Stimulated activated CD4-positive, alpha-beta T cell treated with anti-CD3 and anti-CD28 coated beads, TNF-alpha, amount 100 ng/mL, for 24 hours (primary cell): ENCODE data around the gene PTS.

ENCODE experiments used
- DNase-seq, 3 experiments: peaks; one replicate each; pipeline ENCODE4 v3.0.0-alpha.2; 2020; ENCODE audit warnings: low read depth in 3 of 3

The PTS gene

DNA sequence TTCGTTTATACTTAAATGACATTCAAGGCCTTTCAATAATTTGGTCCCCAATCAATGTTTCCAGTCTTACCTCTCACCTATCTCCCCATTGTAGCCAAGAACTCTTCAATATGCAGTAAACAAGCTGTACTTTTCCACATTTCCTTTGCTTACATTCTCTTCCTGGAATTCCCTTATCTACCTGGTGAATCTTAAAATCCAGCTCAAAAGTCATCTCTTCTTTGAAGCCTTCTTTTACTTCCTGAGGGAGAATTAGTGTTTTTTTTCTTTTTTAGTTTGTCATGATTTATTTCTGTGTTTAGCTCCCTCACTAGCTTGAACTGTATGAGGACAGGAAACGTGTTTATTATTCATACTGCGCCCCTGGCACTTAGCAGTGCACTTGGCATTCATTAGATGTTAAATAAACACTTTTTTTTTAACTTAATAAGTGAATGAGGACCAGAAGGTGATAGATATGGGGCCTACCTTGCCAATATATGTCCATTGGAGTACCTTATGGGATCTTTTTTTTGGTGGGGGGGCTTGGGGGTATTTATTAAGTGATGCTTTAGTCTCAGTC lies 4.9 kb upstream of the PTS start:
- DNase-seq: no peak

DNA sequence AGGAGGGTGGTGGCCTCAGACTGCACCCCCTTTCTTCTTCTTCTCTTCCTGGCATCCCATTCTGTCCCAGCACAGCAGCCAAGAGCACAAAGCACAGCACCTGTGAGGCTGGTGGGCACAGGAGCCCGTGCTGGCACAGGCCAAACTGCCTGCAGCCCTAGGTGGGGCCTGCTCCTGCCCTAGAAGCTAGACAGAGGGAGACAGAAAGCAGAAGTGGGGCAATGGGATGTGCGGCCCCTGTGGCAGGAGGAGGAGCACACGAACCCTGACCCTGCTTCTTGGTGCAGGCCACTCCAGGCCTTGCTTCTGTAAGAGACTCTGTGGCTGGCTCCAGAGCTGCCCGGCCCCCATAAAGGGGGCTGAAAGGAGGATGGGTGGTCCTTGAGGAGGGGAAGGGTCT lies 3.9 kb upstream of the PTS start:
- DNase-seq: no peak

DNA sequence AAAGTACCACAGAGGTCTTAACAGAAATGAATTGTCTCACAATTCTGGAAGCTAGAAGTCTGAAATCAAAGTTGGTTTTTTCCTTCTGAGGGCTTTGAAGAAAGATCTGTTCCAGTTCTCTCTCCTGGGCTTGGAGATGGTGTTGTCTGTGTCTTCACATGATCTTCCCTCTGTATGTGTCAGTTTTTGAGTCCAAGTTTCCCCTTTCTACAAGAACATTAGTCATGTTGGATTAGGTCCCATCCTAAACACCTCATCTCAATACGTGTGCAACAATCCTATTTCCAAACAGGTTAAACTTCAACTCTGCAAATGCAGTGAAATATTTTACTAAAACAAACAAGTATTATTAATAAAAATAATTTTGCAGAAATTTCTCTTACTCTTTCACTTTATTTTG lies 3.1 kb upstream of the PTS start:
- no peak for DNase-seq

DNA sequence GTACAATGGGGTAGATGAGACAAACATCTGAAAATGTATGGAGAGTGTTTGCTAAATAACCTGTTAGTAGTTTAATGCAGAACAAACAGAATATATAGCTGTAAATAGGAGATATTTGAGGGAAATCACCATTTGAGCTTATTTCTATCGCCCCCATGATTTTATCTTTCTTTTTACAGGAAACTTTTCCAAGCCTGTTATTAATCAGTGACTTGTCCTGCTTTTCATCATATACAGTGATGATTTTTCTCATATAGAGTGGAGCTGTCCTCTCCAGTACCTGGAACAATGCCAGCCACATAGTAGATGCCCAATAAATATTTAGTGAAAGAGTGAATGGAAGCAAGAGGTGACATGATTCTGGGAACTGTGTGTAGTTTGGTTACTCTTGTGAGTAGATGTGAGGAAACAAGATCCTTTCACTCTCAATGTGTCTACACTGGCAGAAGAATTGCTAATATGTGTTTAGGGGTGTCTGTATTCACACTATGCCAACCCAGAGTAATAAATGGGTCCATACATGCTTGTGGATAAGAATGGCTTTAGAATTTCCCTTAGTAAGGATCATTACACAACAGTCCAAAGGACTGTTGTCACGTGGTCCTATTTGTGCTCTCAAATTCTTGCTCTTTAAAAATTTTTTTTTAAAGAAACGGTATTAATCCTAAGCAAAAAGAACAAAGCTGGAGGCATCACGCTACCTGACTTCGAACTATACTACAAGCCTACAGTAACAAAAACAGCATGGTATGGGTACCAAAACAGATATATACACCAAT lies 2.3 kb upstream of the PTS start:
- DNase-seq: no peak

DNA sequence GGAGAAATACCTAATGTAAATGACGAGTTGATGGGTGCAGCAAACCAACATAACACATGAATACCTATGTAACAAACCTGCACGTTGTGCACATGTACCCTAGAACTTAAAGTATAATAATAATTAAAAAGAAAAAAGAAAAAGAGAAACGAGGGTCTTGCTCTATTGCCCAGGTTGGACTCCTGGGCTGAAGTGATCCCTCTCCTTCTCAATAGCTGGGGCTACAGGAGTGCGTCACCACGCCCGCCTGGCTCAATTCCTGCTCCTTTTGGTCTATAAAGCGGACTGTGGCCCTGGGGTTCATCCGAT lies 521 bp upstream of the PTS start:
- no peak for DNase-seq

DNA sequence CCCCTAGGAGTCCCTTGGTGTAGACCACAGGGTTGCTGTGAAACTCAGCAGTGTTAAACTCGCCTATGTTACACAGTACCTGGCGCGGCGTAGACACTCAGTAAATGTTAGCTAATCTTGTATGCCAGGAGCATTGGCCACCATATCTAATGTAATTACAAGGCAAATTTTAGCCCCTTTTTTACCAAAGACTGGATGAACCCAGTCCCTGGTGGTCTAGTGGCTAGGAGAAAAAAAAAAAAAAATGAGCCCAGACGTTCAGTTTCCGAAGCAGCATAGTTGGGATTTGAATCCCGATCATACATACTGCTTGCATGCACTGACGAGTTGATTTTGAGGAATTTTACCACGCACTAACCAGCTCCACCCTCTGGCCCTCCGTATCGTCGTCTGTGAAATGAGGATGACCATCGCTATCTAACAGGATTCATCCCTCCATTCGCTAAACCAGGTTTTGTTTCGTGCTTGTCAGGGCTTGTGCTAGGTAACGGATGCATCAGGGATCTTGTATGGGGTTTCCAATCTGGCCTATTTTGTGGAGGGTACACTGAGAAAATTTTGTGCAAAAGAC lies 688 bp downstream of the PTS start:
- no peak for DNase-seq

DNA sequence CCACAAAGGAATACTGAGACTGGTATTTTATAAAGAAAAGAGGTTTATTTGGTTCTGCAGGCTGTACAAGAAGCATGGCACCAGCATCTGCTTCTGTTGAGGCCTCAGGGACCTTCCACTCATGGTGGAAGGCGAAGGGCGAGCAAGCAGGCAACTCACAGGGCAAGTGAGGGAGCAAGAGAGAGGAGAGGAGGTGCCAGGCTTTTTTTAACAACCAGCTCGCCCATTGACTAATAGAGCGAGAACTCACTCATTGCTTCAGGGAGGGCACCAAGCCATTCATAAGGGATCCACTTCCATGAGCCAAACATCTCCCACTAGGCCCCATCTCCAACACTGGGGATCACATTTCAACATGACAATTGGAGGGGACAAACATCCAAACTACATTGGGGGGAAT lies 1.2 kb downstream of the PTS start:
- no peak for DNase-seq

DNA sequence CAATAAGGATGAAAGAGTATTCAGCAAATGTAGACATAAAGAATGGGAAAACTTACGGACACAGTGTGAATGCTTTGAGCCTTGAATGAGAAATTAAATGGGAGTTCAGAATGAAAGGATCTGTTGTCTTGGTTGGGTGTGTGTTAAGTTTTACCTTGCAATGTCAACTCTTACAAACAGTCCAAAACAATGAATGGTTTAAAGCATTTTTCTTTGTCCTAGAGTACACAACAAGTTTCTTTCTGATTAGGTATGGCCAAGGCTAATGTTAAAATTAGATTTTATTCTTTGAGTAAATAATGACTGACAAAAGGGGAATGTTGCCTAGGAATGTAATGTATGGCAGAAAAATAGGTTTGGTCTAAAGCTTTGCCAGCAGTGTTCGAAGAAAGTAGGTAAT lies 2.5 kb downstream of the PTS start:
- DNase-seq: no peak

DNA sequence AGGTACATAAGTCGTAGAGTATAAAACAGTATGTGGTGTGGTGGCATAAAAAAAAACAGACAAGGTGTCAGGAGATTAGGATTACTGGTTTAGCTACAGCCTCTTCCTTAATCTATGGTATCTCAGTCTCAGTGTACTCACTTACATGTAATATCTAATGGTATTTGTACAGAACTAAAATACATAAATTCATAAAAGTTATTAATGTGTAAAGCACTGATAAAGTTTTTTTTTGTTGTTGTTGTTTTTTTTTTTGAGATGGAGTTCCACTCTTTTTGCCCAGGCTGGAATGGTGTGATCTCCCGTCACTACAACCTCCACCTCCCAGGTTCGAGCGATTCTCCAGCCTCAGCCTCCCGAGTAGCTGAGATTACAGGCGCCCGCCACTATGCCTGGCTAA lies 2.9 kb downstream of the PTS start:
- DNase-seq: no peak

DNA sequence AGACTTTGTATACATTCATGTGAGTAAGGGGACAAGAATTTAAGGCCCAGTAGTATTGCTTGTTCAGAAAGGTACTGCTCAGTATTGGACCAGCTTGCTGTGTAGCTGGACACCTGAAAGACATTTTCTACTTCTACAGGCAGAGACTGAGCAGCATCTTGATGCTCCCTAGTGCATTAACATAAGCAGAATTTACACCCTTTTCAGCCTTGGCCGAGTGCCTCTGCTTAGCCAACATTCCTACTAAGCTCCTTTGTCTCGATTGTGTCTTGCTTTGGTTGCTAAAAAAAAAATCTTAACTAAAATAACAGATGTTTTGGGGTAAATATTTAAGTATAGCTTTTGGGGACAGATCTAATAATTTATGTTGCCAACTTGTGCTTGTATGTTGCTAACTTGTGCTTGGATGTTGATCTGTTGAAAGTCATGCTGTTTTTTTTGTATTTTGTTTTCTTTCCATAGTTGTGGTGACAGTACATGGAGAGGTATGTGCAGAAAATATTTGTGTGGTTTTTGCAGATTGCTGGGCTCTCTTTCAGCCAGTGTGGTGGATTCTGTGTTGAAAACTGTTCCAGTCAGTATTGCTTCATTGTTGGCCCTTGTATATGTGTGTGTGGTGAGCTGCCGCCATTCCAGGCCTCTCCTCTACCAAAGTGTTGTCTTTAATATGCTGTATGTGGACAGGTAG lies 3.7 kb downstream of the PTS start:
- DNase-seq: no peak

DNA sequence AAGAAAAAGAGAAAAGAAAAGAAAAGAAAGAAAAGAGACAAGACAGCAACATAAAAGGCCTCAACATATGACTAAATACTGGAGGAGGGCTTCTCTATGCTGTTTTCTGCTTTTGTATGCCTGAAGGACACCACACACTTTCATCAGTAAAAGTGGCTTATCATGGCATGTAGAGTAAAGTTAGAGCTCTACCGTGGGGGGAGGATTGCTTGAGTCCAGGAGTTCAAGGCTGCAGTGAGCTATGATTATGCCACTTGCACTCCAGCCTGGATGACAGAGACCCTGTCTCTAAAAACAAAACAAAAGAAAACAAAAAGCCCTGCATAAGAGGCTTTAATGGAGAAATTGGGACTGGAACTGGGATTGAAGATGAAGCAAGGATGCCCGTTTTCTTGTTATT lies 5.7 kb downstream of the PTS start:
- no peak for DNase-seq

DNA sequence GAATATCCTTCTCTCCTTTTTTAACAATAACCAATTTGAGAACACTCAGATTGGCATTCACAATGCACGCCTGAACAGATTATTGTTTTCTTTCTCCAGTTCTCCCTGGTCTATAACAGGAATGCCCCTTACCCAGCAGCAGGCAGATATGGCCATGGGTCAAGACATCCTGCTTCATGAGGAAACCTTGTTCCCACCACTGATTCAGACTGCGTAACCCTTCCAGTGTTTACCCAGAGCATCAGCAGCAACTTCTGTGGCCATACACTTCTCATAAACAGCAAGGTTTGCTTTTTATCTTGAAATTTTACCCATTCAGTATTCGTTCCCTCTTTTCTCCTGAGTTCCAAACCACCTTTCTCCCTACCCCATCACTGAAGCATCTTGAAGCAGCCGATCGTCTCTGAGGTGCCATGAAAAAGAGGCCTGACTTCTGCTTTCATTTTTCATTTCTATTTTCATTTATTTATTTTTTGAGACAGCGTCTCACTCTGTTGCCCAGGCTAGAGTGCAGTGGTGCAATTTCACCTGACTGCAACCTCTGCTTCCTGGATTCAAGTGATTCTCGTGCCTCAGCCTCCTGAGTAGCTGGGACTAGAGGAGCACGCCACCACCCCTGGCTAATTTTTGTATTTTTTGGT lies 9.6 kb downstream of the PTS start:
- DNase-seq: no peak

DNA sequence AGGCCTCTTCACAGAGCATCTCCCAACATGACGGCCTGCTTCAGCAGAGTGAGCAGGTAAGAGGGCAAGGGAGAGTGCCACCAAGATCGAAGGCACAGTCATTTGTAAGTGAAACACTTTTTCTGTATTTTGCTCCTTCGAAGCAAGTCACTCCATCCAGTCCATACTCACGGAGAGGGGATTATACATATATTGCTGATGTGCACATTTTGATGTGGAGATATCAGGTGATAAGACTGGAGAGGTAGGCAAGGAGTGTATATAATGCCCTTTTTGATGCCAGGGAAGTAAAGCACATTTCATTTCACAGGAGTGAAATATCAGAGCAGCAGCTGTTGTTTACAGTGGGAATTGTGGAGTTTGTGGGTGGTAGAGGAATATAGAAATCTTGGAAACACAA lies 11.2 kb downstream of the PTS start:
- DNase-seq: no peak

DNA sequence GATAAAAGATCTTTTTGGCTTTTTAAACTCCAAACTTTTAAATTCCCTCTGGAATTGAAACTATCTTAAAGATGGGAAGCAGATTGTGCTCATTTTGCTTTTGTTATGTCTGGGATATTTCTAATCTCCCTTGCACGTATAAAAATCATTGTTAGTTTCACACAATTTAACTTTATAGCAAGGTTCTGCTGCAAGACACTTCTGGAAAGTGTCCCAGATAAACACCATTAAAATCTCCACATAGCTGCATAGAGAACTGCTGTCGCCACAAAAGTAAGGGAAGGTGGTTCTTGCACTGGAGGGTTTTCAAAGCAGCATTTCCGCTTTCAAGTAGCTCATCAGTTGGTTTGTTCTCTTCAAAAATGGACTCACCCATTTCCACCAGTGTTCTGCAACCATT lies 11.8 kb downstream of the PTS start:
- DNase-seq: no peak

DNA sequence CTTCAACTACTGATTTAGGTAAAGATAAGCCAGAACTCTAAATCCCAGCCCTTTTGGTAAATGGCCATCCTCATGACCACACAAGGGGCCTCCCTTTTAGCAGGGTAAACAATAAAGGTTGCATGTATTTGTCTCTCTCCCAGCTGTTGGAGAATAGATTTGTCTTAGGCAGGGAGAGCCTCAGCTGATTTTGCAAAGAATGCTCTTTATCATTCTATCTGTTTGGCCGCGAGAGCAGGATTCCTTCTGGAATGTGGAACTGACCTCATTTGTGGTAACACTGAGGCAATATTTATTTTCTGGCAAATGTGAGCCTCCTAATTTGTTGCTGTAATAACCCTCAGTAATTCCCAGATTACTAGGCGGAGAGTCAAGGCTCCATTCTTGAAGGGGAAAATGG lies 15.3 kb downstream of the PTS start:
- no peak for DNase-seq

DNA sequence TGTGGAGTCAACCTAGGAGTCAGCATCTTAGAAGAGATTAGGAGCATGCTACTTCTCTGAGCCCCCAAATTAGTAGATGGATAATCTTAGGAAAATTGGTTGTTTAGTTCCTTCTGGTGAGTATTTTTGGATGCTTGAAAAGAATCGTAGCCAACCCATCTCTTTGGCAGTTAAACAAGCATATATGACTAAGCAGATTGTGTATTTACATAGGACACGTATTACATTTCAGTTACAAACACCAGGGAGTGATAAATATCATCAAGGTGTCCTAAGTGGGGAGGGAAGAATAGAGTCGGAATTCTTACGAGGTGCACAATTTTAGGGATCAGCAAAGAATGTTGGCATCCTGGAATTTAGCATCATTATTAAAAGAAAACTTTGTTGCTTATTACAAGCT lies 21.0 kb downstream of the PTS start:
- no peak for DNase-seq

DNA sequence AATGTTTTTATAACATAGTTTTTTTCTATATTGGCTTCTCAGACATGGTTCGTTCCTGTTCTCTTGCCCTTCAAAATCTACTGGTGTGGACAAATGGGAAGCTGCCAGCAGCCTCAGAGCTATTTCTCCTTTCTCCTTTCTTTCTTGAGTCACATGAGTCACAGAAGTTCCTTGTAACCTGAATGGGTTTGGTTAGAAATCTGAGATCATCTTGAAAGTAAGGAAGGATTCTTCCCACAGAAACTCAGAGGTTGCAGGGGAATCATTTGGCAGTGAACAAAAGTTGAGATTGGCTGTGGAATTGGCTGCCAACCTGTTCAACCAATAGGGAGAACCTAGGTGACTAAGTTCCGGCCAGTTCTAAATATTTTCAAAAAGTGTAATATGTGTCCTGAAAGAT lies 22.0 kb downstream of the PTS start:
- DNase-seq: no peak

DNA sequence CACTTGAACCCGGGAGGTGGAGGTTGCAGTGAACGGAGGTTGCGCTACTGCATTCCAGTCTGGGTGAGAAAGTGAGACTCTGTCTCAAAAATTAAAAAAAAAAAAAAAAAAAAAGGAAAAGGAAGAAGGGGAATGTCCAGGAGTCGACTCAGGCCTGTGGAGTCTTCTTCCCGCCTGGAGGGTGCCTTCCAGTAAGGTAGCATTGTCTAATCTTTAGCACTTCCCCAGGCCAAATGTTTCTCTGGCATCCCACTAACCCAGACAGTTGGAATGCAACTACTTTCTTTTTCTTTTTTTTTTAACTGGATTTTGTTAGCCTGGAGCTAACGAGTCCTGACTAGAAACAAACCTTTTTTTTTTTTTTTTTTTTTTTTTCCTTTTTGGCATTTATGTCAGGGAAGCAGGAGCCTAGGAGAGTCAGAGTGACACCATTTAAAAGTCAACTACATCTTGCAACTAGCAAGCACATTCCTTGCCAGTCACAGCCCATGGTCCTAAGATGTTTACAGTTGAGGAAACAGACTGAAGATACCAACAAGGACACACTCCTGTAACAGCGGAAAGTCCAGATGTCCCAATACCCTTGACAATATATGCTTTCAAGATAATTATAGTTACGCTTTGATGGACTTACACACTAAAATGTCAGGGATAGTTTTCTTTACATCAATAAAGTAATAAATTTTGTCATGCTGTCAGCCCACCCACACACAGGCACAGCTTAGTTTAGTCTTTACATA lies 23.8 kb downstream of the PTS start:
- DNase-seq: no peak

DNA sequence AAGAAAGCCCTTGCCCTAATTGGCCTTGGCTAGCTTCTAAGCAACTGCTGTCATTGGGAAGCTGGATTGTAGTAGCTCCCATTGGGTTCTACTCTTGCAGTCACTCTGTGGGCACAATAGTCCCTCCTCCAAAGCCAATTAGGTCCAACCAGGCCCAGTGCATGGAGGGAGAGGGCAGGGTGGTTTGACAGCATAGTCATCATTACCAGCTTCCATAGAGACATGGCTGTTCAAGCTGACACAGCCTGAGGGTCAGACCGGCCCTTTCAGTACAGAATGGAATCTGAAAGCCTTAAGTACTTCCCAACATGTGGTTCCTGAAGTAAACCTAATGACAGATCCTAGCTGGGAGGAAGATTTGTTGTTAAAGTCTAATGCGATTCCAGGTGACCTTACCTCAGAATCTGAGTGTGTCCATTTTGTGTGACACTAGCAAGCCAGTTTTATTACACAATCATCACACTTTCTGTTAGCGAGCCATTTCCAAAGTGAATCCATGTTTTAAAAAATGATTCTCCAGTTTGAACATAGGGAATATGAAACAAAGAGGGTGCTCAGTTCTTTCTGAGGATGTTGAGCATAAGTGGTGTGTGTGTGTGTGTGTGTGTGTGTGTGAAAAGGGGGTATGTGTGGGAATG lies 27.5 kb downstream of the PTS start:
- no peak for DNase-seq

DNA sequence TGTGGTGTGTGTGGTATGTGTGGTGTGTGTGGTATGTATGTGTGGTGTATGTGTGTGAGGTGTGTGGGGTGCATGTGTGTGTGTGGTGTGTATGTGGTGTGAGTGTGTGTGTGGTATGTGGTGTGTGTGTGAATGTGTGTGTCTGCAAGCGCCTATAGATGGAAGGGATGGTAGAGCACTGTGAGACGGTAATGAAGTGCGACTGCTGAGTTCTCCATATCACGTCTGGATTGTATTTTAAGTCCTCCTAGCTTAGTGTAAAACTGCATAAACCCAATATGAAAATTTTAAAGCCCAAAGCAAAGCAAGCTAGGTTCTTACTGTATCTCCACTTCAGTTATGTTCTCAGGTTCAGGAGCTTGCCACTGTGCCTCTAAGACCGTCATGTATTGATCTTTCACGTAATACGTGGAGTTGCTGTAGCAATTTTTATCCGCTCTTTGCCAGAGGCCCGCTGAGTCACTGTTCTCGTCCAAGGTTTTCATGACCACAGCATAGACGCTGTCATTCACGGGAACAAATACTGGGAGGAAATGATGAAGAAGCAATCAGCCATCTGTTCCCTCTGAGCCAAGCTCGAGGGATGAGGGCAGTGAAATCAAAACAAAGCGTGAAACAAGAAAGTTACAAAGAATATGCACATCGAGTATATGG lies 29.0 kb downstream of the PTS start:
- no peak for DNase-seq

DNA sequence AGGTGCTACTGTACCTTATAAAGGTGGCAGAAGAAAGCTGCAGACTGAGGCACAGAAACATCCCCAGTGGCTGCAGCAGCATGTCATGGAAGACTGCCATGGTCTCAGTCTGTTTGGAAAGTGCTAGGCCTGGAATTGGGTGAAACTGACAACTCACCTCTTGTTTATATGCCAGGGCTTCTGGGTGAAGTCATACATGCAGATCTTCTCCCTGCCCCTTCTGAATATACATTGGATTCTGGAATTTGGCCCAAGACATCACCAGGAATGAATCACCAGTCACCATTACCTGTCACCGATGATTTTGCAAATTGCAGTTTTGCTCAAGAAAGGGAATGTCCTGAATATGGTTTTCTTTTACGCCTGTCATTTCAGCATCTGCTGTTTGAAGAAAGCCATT lies 34.3 kb downstream of the PTS start, which contains the start of gene PLET1:
Gene PLET1 (minus strand): TSS at position 371 of the 400 bp plus-strand sequence. CDS start 271 bp downstream, at position 100.
- DNase-seq: no peak
